Trophoblast cell (in vitro differentiated cells and primary cell): ENCODE data around the gene GET4.

Experiments used
- DNase-seq, 2 donors: peaks; one replicate each; pipeline ENCODE4 v3.0.0-alpha.2; 2016
- H2AFZ ChIP-seq: 2 replicates; pipeline ENCODE4 v1.6.1; 2013; ENCODE audit warnings: low read length, moderate library complexity, mild to moderate bottlenecking; ENCODE audit not compliant: insufficient read depth, poor library complexity
- H2AK5ac ChIP-seq: 2 replicates; pipeline ENCODE4 v1.6.1; 2013; ENCODE audit warnings: mild to moderate bottlenecking, low read length
- H2BK120ac ChIP-seq: 2 replicates; pipeline ENCODE4 v1.6.1; 2013; ENCODE audit warnings: low read length, mild to moderate bottlenecking, moderate library complexity; ENCODE audit not compliant: insufficient read depth, poor library complexity
- H2BK12ac ChIP-seq: 2 replicates; pipeline ENCODE4 v1.6.1; 2013; ENCODE audit warnings: mild to moderate bottlenecking, low read length, moderate library complexity
- H2BK5ac ChIP-seq: 2 replicates; pipeline ENCODE4 v1.6.1; 2013; ENCODE audit warnings: low read length, low read depth, moderate library complexity, mild to moderate bottlenecking; ENCODE audit not compliant: poor library complexity
- H3K14ac ChIP-seq: 2 replicates; pipeline ENCODE4 v1.6.1; 2013; ENCODE audit warnings: mild to moderate bottlenecking, low read length
- H3K18ac ChIP-seq: 2 replicates; pipeline ENCODE4 v1.6.1; 2013; ENCODE audit warnings: mild to moderate bottlenecking, low read length
- H3K23ac ChIP-seq: 2 replicates; pipeline ENCODE4 v1.6.1; 2013; ENCODE audit warnings: low read length
- H3K27ac ChIP-seq: 2 replicates; pipeline ENCODE4 v1.5.1; 2013; ENCODE audit warnings: low read depth, mild to moderate bottlenecking, inconsistent platforms, low read length, moderate library complexity
- H3K27me3 ChIP-seq: 2 replicates; pipeline ENCODE4 v1.6.1; 2013; ENCODE audit warnings: inconsistent platforms, mild to moderate bottlenecking, low read length, moderate library complexity; ENCODE audit not compliant: insufficient read depth
- H3K36me3 ChIP-seq, 2 experiments: 1 replicate in 1 of 2; 2 replicates in 1 of 2; pipeline ENCODE4 v1.6.1; 2013; ENCODE audit warnings: low read length in 2 of 2, mild to moderate bottlenecking in 2 of 2, moderate library complexity in 1 of 2; ENCODE audit not compliant: insufficient read depth in 2 of 2, control insufficient read depth in 1 of 2
- H3K4ac ChIP-seq: 2 replicates; pipeline ENCODE4 v1.6.1; 2013; ENCODE audit warnings: low read depth, mild to moderate bottlenecking, low read length, moderate library complexity
- H3K4me1 ChIP-seq, 2 experiments: 1 replicate in 1 of 2; 2 replicates in 1 of 2; pipeline ENCODE4 v1.6.1; 2013; ENCODE audit warnings: low read length in 2 of 2, mild to moderate bottlenecking in 2 of 2, moderate library complexity in 1 of 2; ENCODE audit not compliant: insufficient read depth in 2 of 2, control insufficient read depth in 1 of 2
- H3K4me2 ChIP-seq: 2 replicates; pipeline ENCODE4 v1.6.1; 2013; ENCODE audit warnings: inconsistent platforms, mild to moderate bottlenecking, low read length, moderate library complexity
- H3K4me3 ChIP-seq: 2 replicates; pipeline ENCODE4 v1.5.1; 2013; ENCODE audit warnings: mild to moderate bottlenecking, low read depth, low read length, inconsistent platforms
- H3K79me1 ChIP-seq: one replicate; pipeline ENCODE4 v1.6.1; 2013; ENCODE audit warnings: low read length
- H3K79me2 ChIP-seq: 2 replicates; pipeline ENCODE4 v1.6.1; 2013; ENCODE audit warnings: low read length, mild to moderate bottlenecking; ENCODE audit not compliant: control insufficient read depth, insufficient read depth, poor library complexity
- H3K9ac ChIP-seq: 2 replicates; pipeline ENCODE4 v1.6.1; 2013; ENCODE audit warnings: mild to moderate bottlenecking, low read length
- H3K9me3 ChIP-seq: 2 replicates; pipeline ENCODE4 v1.6.1; 2013; ENCODE audit warnings: low read depth, mild to moderate bottlenecking, control low read depth, inconsistent platforms, low read length; ENCODE audit not compliant: insufficient read depth
- H4K12ac ChIP-seq: 2 replicates; pipeline ENCODE4 v1.6.1; 2013; ENCODE audit warnings: low read depth, mild to moderate bottlenecking, low read length, moderate library complexity
- H4K8ac ChIP-seq: 2 replicates; pipeline ENCODE4 v1.6.1; 2013; ENCODE audit warnings: low read depth, mild to moderate bottlenecking, low read length, moderate library complexity
- H4K91ac ChIP-seq: one replicate; pipeline ENCODE4 v1.6.1; 2013; ENCODE audit warnings: low read depth, mild to moderate bottlenecking, low read length, moderate library complexity
- WGBS: extraction: QIAGEN DNeasy Blood & Tissue Kit; methylation state at CpG from one replicate; pipeline ENCODE4 v1.1.7; 2013; ENCODE audit warnings: missing lambda C conversion rate; ENCODE audit not compliant: insufficient read length, insufficient coverage; ENCODE audit errors: extremely low coverage; 5-methylcytosine and 5-hydroxymethylcytosine counted together

GET4 gene

DNA sequence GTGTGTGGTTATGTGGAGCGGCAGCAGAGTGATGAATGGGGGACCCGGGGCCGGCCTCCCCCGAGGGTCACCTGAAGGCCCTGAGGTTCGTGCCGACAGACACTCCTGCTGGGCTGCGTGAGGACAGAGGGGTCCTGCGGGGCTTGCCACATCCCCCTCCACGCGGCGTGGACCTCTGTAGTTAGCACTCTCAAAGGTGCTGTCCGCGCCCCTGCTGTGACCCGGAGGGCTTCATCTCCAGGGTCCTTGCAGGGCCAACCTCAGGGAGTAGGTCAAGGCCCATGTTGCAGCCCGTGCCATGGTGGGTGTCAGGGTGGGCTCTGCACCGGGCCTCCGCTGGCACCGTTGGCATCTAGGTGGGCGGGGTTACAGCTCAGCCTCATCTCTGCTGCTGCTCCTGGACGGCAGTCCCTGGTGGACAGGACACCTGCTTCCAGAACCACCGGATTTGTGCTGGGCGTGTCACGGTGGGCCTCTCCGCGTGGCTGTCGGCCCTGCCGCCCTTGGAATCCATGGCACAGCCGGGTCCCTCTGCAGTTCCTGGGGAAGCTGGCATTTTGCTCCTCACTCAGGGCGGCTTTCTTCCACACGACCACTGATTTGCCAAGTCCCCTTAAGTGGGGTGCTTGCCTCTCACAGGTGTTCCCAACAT lies 19.8 kb upstream of the GET4 start:
- Histone ChIP-seq H2BK12ac (no peak overlapping the region), H3K36me3 (peaks cover 70 to 76% of the 10 kb centered on the region in 2 experiments), H3K27ac (no peak overlapping the region), H2BK120ac (no peak overlapping the region), H3K23ac (no peak overlapping the region), H3K4ac (no peak overlapping the region), H2BK5ac (no peak overlapping the region), H4K8ac (no peak overlapping the region), H3K9ac (no peak overlapping the region), H3K79me2 (no peaks in the 10 kb centered on the region), H2AFZ (no peak overlapping the region), H3K4me3 (no peak overlapping the region), H3K9me3 (peaks cover 6% of the 10 kb centered on the region), H4K91ac (no peak overlapping the region), H3K79me1 (no peaks in the 10 kb centered on the region), H3K18ac (no peak overlapping the region), H3K14ac (no peak overlapping the region), H3K4me1 (peaks cover 0 to 2% of the 10 kb centered on the region in 2 experiments), H2AK5ac (no peak overlapping the region), H4K12ac (no peak overlapping the region), H3K27me3 (no peaks in the 10 kb centered on the region), H3K4me2 (no peak overlapping the region)
- DNase-seq: no peak
- WGBS: no CpG with 5 or more reads among the region's 30 CpGs

DNA sequence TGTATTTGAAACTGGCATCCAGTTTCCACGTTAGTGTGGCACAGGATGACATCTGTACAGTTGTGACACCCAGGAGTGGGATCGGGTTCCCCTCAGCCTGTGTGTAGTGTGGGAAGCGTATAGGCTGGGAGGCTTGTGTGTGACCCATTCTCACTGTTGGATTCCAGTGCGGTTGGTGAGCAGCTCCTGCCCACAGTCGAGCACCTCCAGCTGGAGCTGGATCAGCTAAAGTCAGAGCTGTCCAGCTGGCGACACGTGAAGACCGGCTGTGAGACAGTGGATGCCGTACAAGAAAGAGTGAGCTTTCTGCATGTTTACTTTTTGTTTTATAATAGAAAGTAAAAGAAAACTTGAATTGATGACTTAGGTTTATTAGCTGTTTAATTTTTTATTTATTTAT lies 18.7 kb upstream of the GET4 start:
- DNase-seq: no peak
- H3K9ac ChIP-seq: no peak overlapping the region
- H2BK120ac ChIP-seq: no peak overlapping the region
- no CpG with 5 or more reads among the region's 9 CpGs for WGBS
- H3K14ac ChIP-seq: no peak overlapping the region
- no peak overlapping the region for H4K12ac ChIP-seq
- no peak overlapping the region for H3K18ac ChIP-seq
- H3K79me1 ChIP-seq: no peaks in the 10 kb centered on the region
- H3K4me3 ChIP-seq: no peak overlapping the region
- no peak overlapping the region for H2BK12ac ChIP-seq
- H3K27me3 ChIP-seq: no peaks in the 10 kb centered on the region
- H2AK5ac ChIP-seq: no peak overlapping the region
- no peak overlapping the region for H3K23ac ChIP-seq
- H3K4ac ChIP-seq: no peak overlapping the region
- H3K79me2 ChIP-seq: no peaks in the 10 kb centered on the region
- H3K4me1 ChIP-seq: peaks cover 0 to 2% of the 10 kb centered on the region in 2 experiments
- H3K4me2 ChIP-seq: no peak overlapping the region
- H3K9me3 ChIP-seq: peaks cover 6% of the 10 kb centered on the region
- no peak overlapping the region for H3K27ac ChIP-seq
- H2BK5ac ChIP-seq: no peak overlapping the region
- no peak overlapping the region for H4K91ac ChIP-seq
- H4K8ac ChIP-seq: no peak overlapping the region
- peaks cover 71 to 76% of the 10 kb centered on the region in 2 experiments for H3K36me3 ChIP-seq
- H2AFZ ChIP-seq: no peak overlapping the region

DNA sequence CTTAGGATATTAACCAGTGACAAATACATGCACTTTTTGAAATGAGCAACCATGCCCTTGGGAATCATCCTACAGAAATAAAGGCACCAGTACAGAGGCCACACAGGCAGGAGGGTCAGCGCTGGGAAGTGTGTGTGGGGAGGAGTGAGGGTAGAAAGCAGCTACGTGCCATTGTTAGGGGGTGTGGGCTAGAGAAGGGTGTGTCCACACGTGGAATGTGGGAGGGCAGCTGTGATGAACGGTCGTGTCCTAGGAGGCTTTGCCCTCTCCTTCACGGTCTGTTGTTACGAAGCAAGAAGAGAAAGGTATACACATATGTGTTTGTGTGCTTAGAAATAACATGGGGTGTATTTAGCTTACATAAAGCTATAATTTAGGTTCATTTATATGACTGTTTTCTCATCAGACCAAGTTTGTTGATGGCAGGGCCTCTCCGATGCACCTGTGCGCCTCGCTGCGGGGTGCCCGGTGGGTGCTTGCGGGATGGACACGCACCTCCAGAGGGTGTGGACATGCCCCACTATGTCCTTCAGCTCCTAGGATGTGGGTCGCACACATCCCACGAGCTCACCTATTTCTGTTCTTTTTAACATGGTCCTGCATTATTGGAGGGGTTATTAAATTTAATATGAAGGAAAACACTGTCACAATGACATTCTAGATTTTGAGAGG lies 16.9 kb upstream of the GET4 start:
- H3K4me3 ChIP-seq: no peak overlapping the region
- no peak overlapping the region for H3K18ac ChIP-seq
- no peak overlapping the region for H4K12ac ChIP-seq
- H4K91ac ChIP-seq: no peak overlapping the region
- H3K4me2 ChIP-seq: no peak overlapping the region
- H4K8ac ChIP-seq: no peak overlapping the region
- H3K4ac ChIP-seq: no peak overlapping the region
- no peaks in the 10 kb centered on the region for H3K27me3 ChIP-seq
- no peak overlapping the region for H2AK5ac ChIP-seq
- H2AFZ ChIP-seq: no peak overlapping the region
- H3K14ac ChIP-seq: no peak overlapping the region
- no peak overlapping the region for H2BK12ac ChIP-seq
- no peak overlapping the region for H2BK120ac ChIP-seq
- no peaks in the 10 kb centered on the region for H3K9me3 ChIP-seq
- H2BK5ac ChIP-seq: no peak overlapping the region
- H3K79me2 ChIP-seq: no peaks in the 10 kb centered on the region
- peaks cover 59 to 62% of the 10 kb centered on the region in 2 experiments for H3K36me3 ChIP-seq
- no peaks in the 10 kb centered on the region for H3K79me1 ChIP-seq
- no peak overlapping the region for H3K27ac ChIP-seq
- DNase-seq: peak in 1 of 2 donors; percentile 17
- WGBS: no CpG with 5 or more reads among the region's 16 CpGs
- H3K23ac ChIP-seq: no peak overlapping the region
- no peak overlapping the region for H3K9ac ChIP-seq
- H3K4me1 ChIP-seq: peaks cover 0 to 2% of the 10 kb centered on the region in 2 experiments

DNA sequence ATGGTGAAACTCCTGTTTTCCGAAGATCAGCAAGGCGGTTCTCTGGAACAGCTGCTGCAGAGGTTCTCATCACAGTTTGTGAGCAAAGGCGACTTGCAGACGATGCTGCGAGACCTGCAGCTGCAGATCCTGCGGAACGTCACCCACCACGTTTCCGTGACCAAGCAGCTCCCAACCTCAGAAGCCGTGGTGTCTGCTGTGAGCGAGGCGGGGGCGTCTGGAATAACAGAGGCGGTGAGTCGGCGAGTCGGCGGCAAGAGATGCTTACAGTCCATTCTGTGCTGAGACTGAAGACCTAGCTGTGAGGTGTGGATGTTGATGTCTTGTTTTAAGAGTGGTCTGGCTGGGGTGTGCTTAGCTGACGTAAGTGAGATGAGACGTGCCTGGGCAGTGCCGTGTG lies 16.2 kb upstream of the GET4 start:
- no peaks in the 10 kb centered on the region for H3K79me2 ChIP-seq
- no peak overlapping the region for H3K27ac ChIP-seq
- no peak overlapping the region for H2AK5ac ChIP-seq
- H2BK120ac ChIP-seq: no peak overlapping the region
- no peaks in the 10 kb centered on the region for H3K79me1 ChIP-seq
- no peak overlapping the region for H2AFZ ChIP-seq
- no peaks in the 10 kb centered on the region for H3K9me3 ChIP-seq
- H3K14ac ChIP-seq: no peak overlapping the region
- no peak overlapping the region for H4K12ac ChIP-seq
- H4K91ac ChIP-seq: no peak overlapping the region
- peaks cover 57 to 60% of the 10 kb centered on the region in 2 experiments for H3K36me3 ChIP-seq
- H2BK12ac ChIP-seq: no peak overlapping the region
- no peak overlapping the region for H3K4me3 ChIP-seq
- no peak overlapping the region for H3K18ac ChIP-seq
- H3K4me1 ChIP-seq: peaks cover 0 to 2% of the 10 kb centered on the region in 2 experiments
- no peaks in the 10 kb centered on the region for H3K27me3 ChIP-seq
- H4K8ac ChIP-seq: no peak overlapping the region
- no peak overlapping the region for H3K4ac ChIP-seq
- no peak overlapping the region for H3K23ac ChIP-seq
- no peak overlapping the region for H3K9ac ChIP-seq
- DNase-seq: no peak
- WGBS: no CpG with 5 or more reads among the region's 21 CpGs
- H3K4me2 ChIP-seq: no peak overlapping the region
- no peak overlapping the region for H2BK5ac ChIP-seq
